Natural killer cell (primary cell): ENCODE data around the gene EHD3. TPM values are rescaled to one million over a fixed set of nuclear protein-coding genes. Genes with fewer than 3 reads are reported as not detected.

Experiments
- ATAC-seq, 3 donors: fragments of 150-1000 bp in 2 of 3; fragments of 200-7000 bp in 1 of 3; cut with Tn5 transposase; 1 replicate in 1 of 3; 2 replicates in 2 of 3; pipeline ENCODE4 v1.10.0; 2021; ENCODE audit warnings: mild to moderate bottlenecking in 2 of 3, moderate library complexity in 2 of 3
- DNase-seq, 2 donors: peaks; one replicate each; pipeline versions ENCODE4 v3.0.0 to v3.0.0-alpha.2; 2013 to 2021; ENCODE audit warnings: mixed read lengths in 1 of 2
- H3K27ac ChIP-seq: one replicate; pipeline ENCODE4 v1.5.1; 2013; ENCODE audit warnings: mild to moderate bottlenecking, low read length
- H3K27me3 ChIP-seq: one replicate; pipeline ENCODE4 v1.6.1; 2013; ENCODE audit warnings: low read length; ENCODE audit not compliant: control insufficient read depth, insufficient read depth
- H3K36me3 ChIP-seq: one replicate; pipeline ENCODE4 v1.6.1; 2013; ENCODE audit warnings: low read length; ENCODE audit not compliant: control insufficient read depth, insufficient read depth
- H3K4me1 ChIP-seq: one replicate; pipeline ENCODE4 v1.6.1; 2013; ENCODE audit warnings: low read length; ENCODE audit not compliant: control insufficient read depth, insufficient read depth
- H3K4me3 ChIP-seq: one replicate; pipeline ENCODE4 v1.5.1; 2013; ENCODE audit warnings: low read length
- H3K9me3 ChIP-seq: one replicate; pipeline ENCODE4 v1.6.1; 2013; ENCODE audit warnings: low read length; ENCODE audit not compliant: control insufficient read depth, insufficient read depth
- H3K27ac Mint-ChIP-seq, 2 donors: one replicate each; pipeline ENCODE4 v1.8.0; 2022; ENCODE audit warnings: mild to moderate bottlenecking in 2 of 2, mixed read lengths in 2 of 2, moderate library complexity in 1 of 2
- H3K27me3 Mint-ChIP-seq, 2 donors: one replicate each; pipeline ENCODE4 v1.8.0; 2022; ENCODE audit warnings: low read depth in 2 of 2, mixed read lengths in 2 of 2
- H3K36me3 Mint-ChIP-seq: one replicate; pipeline ENCODE4 v1.8.0; 2022; ENCODE audit warnings: mixed read lengths
- H3K4me1 Mint-ChIP-seq, 2 donors: one replicate each; pipeline ENCODE4 v1.8.0; 2022; ENCODE audit warnings: mixed read lengths in 2 of 2
- H3K4me3 Mint-ChIP-seq: one replicate; pipeline ENCODE4 v1.8.0; 2022; ENCODE audit warnings: mild to moderate bottlenecking, moderate library complexity, mixed read lengths
- H3K9me3 Mint-ChIP-seq, 2 donors: one replicate each; pipeline ENCODE4 v1.8.0; 2022; ENCODE audit warnings: mixed read lengths in 2 of 2
- CTCF ChIP-seq: fragments of 200-600 bp; IDR thresholded peaks from one replicate; pipeline ENCODE4 v1.8.0; 2022; ENCODE audit warnings: antibody characterized with exemption
- WGBS: methylation state at CpG from one replicate; pipeline ENCODE4 v1.1.7; 2013; ENCODE audit warnings: missing lambda C conversion rate; ENCODE audit not compliant: insufficient coverage; 5-methylcytosine and 5-hydroxymethylcytosine counted together
- intact Hi-C: fragments of 100-400 bp; cut with micrococcal nuclease; formaldehyde crosslinking; loops from one replicate; pipeline ENCODE4 v1.14.2; 2022
- total RNA-seq, 4 donors: library from RNA; stranded (reverse); fragments of 120-200 nt in 1 of 4; gene quantifications; one replicate each; pipeline versions ENCODE4 v1.2.3 to v1.2.4, GENCODE V29; 2013 to 2022

The EHD3 gene
- total RNA-seq, 3 donors from 2014 or later (not counting 1 experiment from before 2014, with no cell fraction given) = 5.6 to 7.8 (median 7.2) TPM

- Histone ChIP-seq H3K27ac (no peak overlapping the region), H3K27me3 (no peaks in the 10 kb centered on the region), H3K36me3 (no peaks in the 10 kb centered on the region), H3K4me1 (peaks cover 7% of the 10 kb centered on the region), H3K9me3 (no peaks in the 10 kb centered on the region), H3K4me3 (no peak overlapping the region)
- ATAC-seq (no peak), DNase-seq (no peak)
- intact Hi-C loops = no loop called here
- Mint-ChIP-seq H3K4me3 (no peak overlapping the region), H3K9me3 (no peaks in the 10 kb centered on the region), H3K36me3 (no peaks in the 10 kb centered on the region), H3K27ac (no peak overlapping the region), H3K4me1 (peaks cover 8 to 17% of the 10 kb centered on the region in 2 donors), H3K27me3 (no peaks in the 10 kb centered on the region)
- TF ChIP-seq CTCF = no peak
- WGBS = 84% methylated on average over 9 of the region's 9 CpGs
Measured at GRCh38 chr2:31212659-31213600, 21.0 kb upstream of the EHD3 start.

GRCh38 chr2:31213601-31214443, 20.1 kb upstream of the EHD3 start:
- no peaks in the 10 kb centered on the region for H3K27me3 ChIP-seq
- Mint-ChIP-seq H3K4me3 (no peak overlapping the region), H3K27me3 (peaks cover 0 to 4% of the 10 kb centered on the region in 2 donors), H3K36me3 (no peaks in the 10 kb centered on the region), H3K27ac (no peak overlapping the region), H3K4me1 (peaks cover 9 to 17% of the 10 kb centered on the region in 2 donors), H3K9me3 (no peaks in the 10 kb centered on the region)
- TF ChIP-seq CTCF = no peak
- intact Hi-C loops = no loop called here
- no peaks in the 10 kb centered on the region for H3K9me3 ChIP-seq
- no peak overlapping the region for H3K4me3 ChIP-seq
- DNase-seq (no peak), ATAC-seq (no peak)
- WGBS = 0% methylated on average over 1 of the region's 4 CpGs
- no peak overlapping the region for H3K27ac ChIP-seq
- H3K4me1 ChIP-seq = peaks cover 10% of the 10 kb centered on the region
- H3K36me3 ChIP-seq = no peaks in the 10 kb centered on the region

- Histone ChIP-seq H3K4me1 (peaks cover 17% of the 10 kb centered on the region), H3K4me3 (no peak overlapping the region), H3K9me3 (no peaks in the 10 kb centered on the region), H3K27me3 (no peaks in the 10 kb centered on the region), H3K27ac (no peak overlapping the region), H3K36me3 (no peaks in the 10 kb centered on the region)
- intact Hi-C loops = no loop called here
- DNase-seq (no peak), ATAC-seq (no peak)
- Mint-ChIP-seq H3K4me3 (no peak overlapping the region), H3K27ac (no peak overlapping the region), H3K4me1 (peaks cover 12 to 17% of the 10 kb centered on the region in 2 donors), H3K9me3 (no peaks in the 10 kb centered on the region), H3K27me3 (peaks cover 0 to 10% of the 10 kb centered on the region in 2 donors), H3K36me3 (no peaks in the 10 kb centered on the region)
- 78% methylated on average over 8 of the region's 8 CpGs for WGBS
- TF ChIP-seq CTCF = no peak
Measured at GRCh38 chr2:31214444-31214915, 19.5 kb upstream of the EHD3 start.
